Breast epithelium (tissue), 4 donors: Measurements from ENCODE around the gene CDCA3. TPM values are rescaled to one million over a fixed set of nuclear protein-coding genes. Genes with fewer than 3 reads are reported as not detected.

Source experiments
- DNase-seq, 2 donors: peaks; one replicate each; pipeline ENCODE4 v3.0.0-alpha.2; 2019; ENCODE audit warnings: low spot score in 2 of 2
- H3K27ac ChIP-seq, 2 donors: fragments of 200-600 bp; sonication (generic) in 1 of 2; one replicate each; pipeline ENCODE4 v1.5.1; 2016 to 2019; ENCODE audit warnings: mild to moderate bottlenecking in 1 of 2
- H3K27me3 ChIP-seq, 2 donors: fragments of 200-600 bp; sonication (generic) in 1 of 2; one replicate each; pipeline versions ENCODE4 v1.5.1 to v1.6.0; 2017 to 2019; ENCODE audit warnings: control low read depth in 1 of 2, mild to moderate bottlenecking in 1 of 2
- H3K36me3 ChIP-seq: fragments of 200-600 bp; one replicate; pipeline ENCODE4 v1.5.1; 2019
- H3K4me1 ChIP-seq, 2 donors: fragments of 200-600 bp; sonication (generic); one replicate each; pipeline ENCODE4 v1.5.1; 2016 to 2019; ENCODE audit warnings: control low read depth in 1 of 2
- H3K4me3 ChIP-seq, 3 donors: fragments of 200-600 bp; sonication (generic); 1 replicate in 2 of 3; 2 replicates in 1 of 3; pipeline ENCODE4 v1.5.1; 2016 to 2019; ENCODE audit warnings: mild to moderate bottlenecking in 3 of 3, moderate library complexity in 2 of 3
- H3K9me3 ChIP-seq, 2 donors: fragments of 200-600 bp; sonication (generic) in 1 of 2; one replicate each; pipeline ENCODE4 v1.5.1; 2016 to 2019; ENCODE audit warnings: control low read depth in 1 of 2
- POLR2A ChIP-seq: fragments of 450-650 bp; IDR thresholded peaks from one replicate; pipeline ENCODE4 v1.6.1; 2016; ENCODE audit warnings: antibody characterized with exemption, mild to moderate bottlenecking, moderate library complexity
- POLR2AphosphoS5 ChIP-seq, 3 donors: sonication (generic); formaldehyde crosslinking; IDR thresholded peaks; one replicate each; pipeline ENCODE4 v1.6.1; 2017; ENCODE audit warnings: antibody characterized with exemption in 3 of 3
- intact Hi-C: fragments of 100-400 bp; cut with DNase I; formaldehyde crosslinking; loops from one replicate; pipeline ENCODE4 v1.15.1; 2023; ENCODE audit warnings: low total_unique reads
- total RNA-seq, 3 donors: library from RNA; depleted of rRNA; stranded (reverse); fragments of >200 nt; gene quantifications; one replicate each; pipeline ENCODE4 v1.1.0, GENCODE V29; 2016
- TF ChIP-seq, protein P1 (sequence below), 3 donors: fragments of 450-650 bp; IDR thresholded peaks; one replicate each; pipeline ENCODE4 v1.5.1; 2016 to 2017; ENCODE audit warnings: antibody characterized with exemption in 3 of 3, mild to moderate bottlenecking in 3 of 3, moderate library complexity in 3 of 3

The CDCA3 gene
- total RNA-seq, 3 donors from 2014 or later = 0.33 to 3.0 (median 1.8) TPM

DNA sequence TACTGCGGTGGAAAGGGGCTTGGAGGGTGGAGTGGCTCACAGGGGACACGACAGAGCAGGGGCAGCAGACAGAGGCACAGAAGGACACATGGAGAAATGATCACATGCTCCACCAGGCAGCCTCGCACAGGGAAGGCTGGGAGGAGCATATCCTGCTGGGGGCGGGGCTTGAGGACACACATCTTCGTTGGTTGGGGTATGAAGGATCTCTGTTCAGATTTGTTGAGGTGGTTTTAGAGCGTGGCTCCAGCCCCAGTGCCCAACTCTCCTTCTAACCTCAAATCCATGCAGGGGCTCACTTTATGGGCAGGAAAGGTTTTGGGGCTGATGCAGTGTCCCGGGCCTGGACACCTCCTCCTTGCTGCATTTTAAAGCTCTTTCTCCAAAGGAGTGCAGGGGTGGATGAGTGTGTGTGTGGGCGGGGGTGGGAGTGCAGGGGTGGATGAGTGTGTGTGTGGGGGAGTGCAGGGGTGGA is 23.6 kb downstream of the CDCA3 start:
- no peaks in the 10 kb centered on the region for H3K36me3 ChIP-seq
- intact Hi-C loops = loop anchor here (10.0 kb wide), 1 partner anchor 213 kb away; no protein-coding TSS in a partner anchor
- H3K4me3 ChIP-seq = peak overlapping the region in 2 of 3 donors; percentile 84 to 88
- H3K27me3 ChIP-seq = peaks cover 5 to 14% of the 10 kb centered on the region in 2 donors
- peak overlapping the region; percentile 60 to 89 for H3K27ac ChIP-seq
- peak; percentile 74 to 76 for DNase-seq
- TF ChIP-seq, protein P1, sequence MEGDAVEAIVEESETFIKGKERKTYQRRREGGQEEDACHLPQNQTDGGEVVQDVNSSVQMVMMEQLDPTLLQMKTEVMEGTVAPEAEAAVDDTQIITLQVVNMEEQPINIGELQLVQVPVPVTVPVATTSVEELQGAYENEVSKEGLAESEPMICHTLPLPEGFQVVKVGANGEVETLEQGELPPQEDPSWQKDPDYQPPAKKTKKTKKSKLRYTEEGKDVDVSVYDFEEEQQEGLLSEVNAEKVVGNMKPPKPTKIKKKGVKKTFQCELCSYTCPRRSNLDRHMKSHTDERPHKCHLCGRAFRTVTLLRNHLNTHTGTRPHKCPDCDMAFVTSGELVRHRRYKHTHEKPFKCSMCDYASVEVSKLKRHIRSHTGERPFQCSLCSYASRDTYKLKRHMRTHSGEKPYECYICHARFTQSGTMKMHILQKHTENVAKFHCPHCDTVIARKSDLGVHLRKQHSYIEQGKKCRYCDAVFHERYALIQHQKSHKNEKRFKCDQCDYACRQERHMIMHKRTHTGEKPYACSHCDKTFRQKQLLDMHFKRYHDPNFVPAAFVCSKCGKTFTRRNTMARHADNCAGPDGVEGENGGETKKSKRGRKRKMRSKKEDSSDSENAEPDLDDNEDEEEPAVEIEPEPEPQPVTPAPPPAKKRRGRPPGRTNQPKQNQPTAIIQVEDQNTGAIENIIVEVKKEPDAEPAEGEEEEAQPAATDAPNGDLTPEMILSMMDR (IDR thresholded peaks at IDR 0.05) = no peak
- TF ChIP-seq POLR2A (no peak), POLR2AphosphoS5 (IDR thresholded peaks at IDR 0.05) (no peak)
- peaks cover 0 to 14% of the 10 kb centered on the region in 2 donors for H3K4me1 ChIP-seq
- no peaks in the 10 kb centered on the region for H3K9me3 ChIP-seq

DNA sequence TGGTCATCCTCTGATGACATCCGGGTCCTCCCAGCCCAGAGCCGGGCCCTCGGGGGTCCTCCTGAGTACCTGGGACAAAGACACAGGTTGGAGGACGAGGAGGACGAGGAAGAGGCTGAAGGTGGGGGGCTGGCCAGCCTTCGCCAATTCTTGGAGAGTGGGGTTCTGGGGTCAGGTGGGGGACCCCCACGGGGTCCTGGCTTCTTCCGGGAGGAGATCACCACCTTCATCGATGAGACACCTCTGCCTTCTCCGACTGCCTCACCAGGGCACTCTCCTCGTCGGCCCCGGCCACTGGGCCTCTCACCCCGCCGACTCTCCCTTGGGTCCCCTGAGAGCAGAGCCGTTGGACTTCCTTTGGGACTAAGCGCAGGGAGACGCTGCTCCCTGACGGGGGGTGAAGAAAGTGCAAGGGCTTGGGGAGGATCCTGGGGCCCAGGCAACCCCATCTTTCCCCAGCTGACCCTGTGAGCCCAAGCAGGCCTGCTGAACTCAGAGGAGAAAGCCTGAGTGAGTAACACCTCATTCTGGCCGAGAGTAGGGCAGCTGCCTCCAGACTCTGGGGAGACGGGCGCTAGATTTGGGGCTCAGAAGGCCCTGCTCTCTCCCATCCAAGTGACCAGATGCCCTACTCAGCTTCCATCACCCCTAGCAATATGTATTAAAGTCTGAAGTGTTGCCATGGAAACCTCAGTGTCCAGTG is 24.2 kb downstream of the CDCA3 start:
- no peaks in the 10 kb centered on the region for H3K9me3 ChIP-seq
- no peak for DNase-seq
- peak overlapping the region in 1 of 3 donors; percentile 88 for H3K4me3 ChIP-seq
- TF ChIP-seq, protein P1 (IDR thresholded peaks at IDR 0.05) = no peak
- no peak for TF ChIP-seq POLR2AphosphoS5 (IDR thresholded peaks at IDR 0.05)
- no peak for TF ChIP-seq POLR2A
- no peaks in the 10 kb centered on the region for H3K36me3 ChIP-seq
- H3K27ac ChIP-seq = peak overlapping the region; percentile 60 to 89
- H3K27me3 ChIP-seq = peaks cover 5 to 18% of the 10 kb centered on the region in 2 donors
- peaks cover 0 to 14% of the 10 kb centered on the region in 2 donors for H3K4me1 ChIP-seq
- intact Hi-C loops = loop anchor here (10.0 kb wide), 1 partner anchor 212 kb away; no protein-coding TSS in a partner anchor

DNA sequence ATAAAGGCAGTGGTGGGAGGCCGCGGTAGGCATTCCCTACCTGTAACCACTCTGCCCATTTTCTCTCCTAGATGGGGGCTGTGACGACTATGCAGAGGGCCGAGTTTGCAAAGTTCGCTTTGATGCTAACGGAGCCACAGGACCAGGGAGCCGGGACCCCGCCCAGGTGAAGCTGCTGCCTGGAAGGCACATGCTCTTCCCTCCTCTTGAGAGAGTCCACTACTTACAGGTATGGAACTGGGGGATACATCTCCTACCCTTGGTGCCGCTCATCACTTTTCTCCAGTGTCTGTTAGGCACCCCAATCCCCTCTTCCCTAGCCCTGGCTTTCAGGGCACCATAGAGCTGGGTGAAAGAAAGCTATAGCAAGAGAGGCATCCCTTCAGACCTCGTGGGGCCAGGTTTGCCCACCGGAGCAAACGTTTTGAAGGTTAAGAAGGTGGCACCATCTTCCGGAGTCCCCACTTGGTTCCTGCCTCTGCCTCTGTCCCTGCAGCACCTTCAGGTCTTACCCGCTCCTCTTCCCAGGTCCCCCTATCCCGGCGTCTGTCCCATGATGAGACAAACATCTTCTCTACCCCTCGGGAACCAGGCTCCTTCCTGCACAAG is 24.9 kb downstream of the CDCA3 start:
- no peaks in the 10 kb centered on the region for H3K9me3 ChIP-seq
- TF ChIP-seq POLR2A (no peak), POLR2AphosphoS5 (IDR thresholded peaks at IDR 0.05) (no peak)
- TF ChIP-seq, protein P1 (IDR thresholded peaks at IDR 0.05) = no peak
- no peak for DNase-seq
- intact Hi-C loops = loop anchor here (10.0 kb wide), 1 partner anchor 211 kb away; no protein-coding TSS in a partner anchor
- no peak overlapping the region for H3K4me3 ChIP-seq
- peaks cover 0 to 14% of the 10 kb centered on the region in 2 donors for H3K4me1 ChIP-seq
- peaks cover 5 to 19% of the 10 kb centered on the region in 2 donors for H3K27me3 ChIP-seq
- no peaks in the 10 kb centered on the region for H3K36me3 ChIP-seq
- H3K27ac ChIP-seq = peak overlapping the region in 1 of 2 donors; percentile 89

DNA sequence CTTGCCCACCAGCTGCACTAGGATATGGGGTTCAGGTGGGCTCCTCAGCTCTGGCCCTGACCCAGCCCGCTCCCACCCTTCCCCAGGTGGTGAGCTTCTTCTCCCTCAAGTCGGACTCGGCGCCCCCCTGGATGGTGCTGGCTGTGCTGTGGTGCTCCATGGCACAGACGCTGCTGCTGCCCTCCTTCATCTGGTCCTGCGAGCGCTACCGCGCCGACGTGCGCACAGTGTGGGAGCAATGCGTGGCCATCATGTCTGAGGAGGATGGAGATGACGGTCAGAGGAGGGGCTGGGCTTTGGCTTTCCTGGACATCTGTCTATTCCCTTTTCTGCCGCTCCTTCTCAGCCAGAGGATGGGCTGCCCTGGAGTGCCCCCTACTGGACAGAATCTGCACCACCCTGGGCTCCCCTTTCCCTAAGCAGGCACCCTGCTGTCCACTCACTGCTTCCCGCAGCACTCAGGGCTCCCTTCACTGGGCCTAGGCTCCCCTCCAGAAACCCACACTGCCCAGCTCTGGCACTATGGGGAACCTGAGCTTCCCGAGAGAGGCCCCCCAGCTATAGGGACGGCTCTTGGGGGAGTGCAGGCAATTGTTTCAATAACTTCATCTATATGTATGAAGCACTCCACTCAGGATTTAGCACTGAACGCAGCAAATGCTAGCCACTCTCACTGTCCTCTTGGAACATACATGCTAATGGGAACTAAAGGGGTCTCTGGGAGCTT is 25.5 kb downstream of the CDCA3 start:
- no peaks in the 10 kb centered on the region for H3K9me3 ChIP-seq
- DNase-seq = peak; percentile 75 to 89
- H3K36me3 ChIP-seq = no peaks in the 10 kb centered on the region
- intact Hi-C loops = loop anchor here (10.0 kb wide), 1 partner anchor 211 kb away; no protein-coding TSS in a partner anchor
- H3K27me3 ChIP-seq = peaks cover 5 to 19% of the 10 kb centered on the region in 2 donors
- peak overlapping the region in 1 of 2 donors; percentile 8 for H3K27ac ChIP-seq
- TF ChIP-seq, protein P1 (IDR thresholded peaks at IDR 0.05) = peak; percentile 90 to 92 (median 91)
- no peak for TF ChIP-seq POLR2A
- TF ChIP-seq POLR2AphosphoS5 (IDR thresholded peaks at IDR 0.05) = peak in 1 of 3 donors; percentile 21
- H3K4me1 ChIP-seq = peaks cover 0 to 14% of the 10 kb centered on the region in 2 donors
- H3K4me3 ChIP-seq = peak overlapping the region in 2 of 3 donors; percentile 23 to 56
